Activated CD4-positive, alpha-beta T cell treated with anti-CD3 and anti-CD28 coated beads for 36 hours (primary cell): ENCODE measurements around the gene HLA-DQA1. TPM values are rescaled to one million over a fixed set of nuclear protein-coding genes. Genes with fewer than 3 reads are reported as not detected.
A peak's percentile ranks its signal among the peaks of the same experiment; 100 is the strongest.

ENCODE experiments used
- ATAC-seq: fragments of 200-7000 bp; cut with Tn5 transposase; one replicate; pipeline ENCODE4 v1.10.0; 2021; ENCODE audit warnings: mild to moderate bottlenecking, moderate library complexity
- CTCF ChIA-PET: fragments of 350-600 bp; sonication (Branson Sonifier 250); formaldehyde crosslinking; loops from one replicate; lab custom pipeline; 2021; ENCODE audit warnings: antibody characterized with exemption; lab: Charles Lee
- POLR2A ChIA-PET: fragments of 350-600 bp; sonication (Branson Sonifier 250); formaldehyde crosslinking; loops from one replicate; lab custom pipeline; 2021; ENCODE audit warnings: antibody characterized with exemption, inconsistent platforms; lab: Charles Lee
- DNase-seq: peaks from one replicate; pipeline ENCODE4 v3.0.0-alpha.2; 2020
- H3K27ac Mint-ChIP-seq: one replicate; pipeline ENCODE4 v1.8.0; 2021; ENCODE audit warnings: mixed read lengths
- H3K27me3 Mint-ChIP-seq: one replicate; pipeline ENCODE4 v1.8.0; 2021; ENCODE audit warnings: mixed read lengths
- H3K36me3 Mint-ChIP-seq: one replicate; pipeline ENCODE4 v1.8.0; 2021; ENCODE audit warnings: low read depth, mixed read lengths
- H3K4me1 Mint-ChIP-seq: one replicate; pipeline ENCODE4 v1.8.0; 2021; ENCODE audit warnings: mixed read lengths
- H3K4me3 Mint-ChIP-seq: one replicate; pipeline ENCODE4 v1.8.0; 2021; ENCODE audit warnings: mild to moderate bottlenecking, moderate library complexity, mixed read lengths
- H3K9me3 Mint-ChIP-seq: one replicate; pipeline ENCODE4 v1.8.0; 2021; ENCODE audit warnings: low read depth, mixed read lengths
- intact Hi-C, 2 experiments: fragments of 100-400 bp; cut with DNase I in 1 of 2; cut with micrococcal nuclease in 1 of 2; formaldehyde crosslinking; loops; one replicate each; pipeline versions ENCODE4 v1.14.2 to v1.15.1; 2022 to 2024; cut with DNase I, micrococcal nuclease
- total RNA-seq, 2 experiments: library from RNA; stranded (reverse); gene quantifications; one replicate each; pipeline ENCODE4 v1.2.3, GENCODE V29; 2021

Gene HLA-DQA1
- total RNA-seq, 2 experiments from 2014 or later = 0.32 to 0.61 TPM

DNA sequence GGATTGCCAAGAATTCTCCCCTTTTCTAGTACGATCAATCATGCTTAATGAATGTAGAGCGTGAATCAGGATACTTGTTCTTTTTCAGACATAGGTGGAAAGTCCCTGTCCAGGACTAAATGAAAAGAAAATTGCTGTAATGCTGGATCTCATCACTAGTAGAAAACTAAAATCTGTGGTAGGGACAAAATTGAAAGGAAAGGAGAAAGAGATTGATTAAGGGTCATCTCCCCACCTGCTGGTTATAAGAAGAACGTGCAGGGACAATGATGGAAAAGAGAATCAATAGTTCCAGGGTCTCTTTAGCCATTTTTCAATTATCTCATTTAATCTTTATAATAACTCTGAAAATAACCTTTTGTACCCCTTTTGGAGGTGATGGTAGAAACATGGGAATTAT lies 28.8 kb upstream of the HLA-DQA1 start:
- Mint-ChIP-seq H3K36me3 (no peaks in the 10 kb centered on the region), H3K27ac (no peak overlapping the region), H3K9me3 (no peaks in the 10 kb centered on the region), H3K27me3 (peaks cover 6% of the 10 kb centered on the region), H3K4me3 (no peak overlapping the region), H3K4me1 (peaks cover 28% of the 10 kb centered on the region)
- DNase-seq (no peak), ATAC-seq (no peak)
- ChIA-PET POLR2A (no interaction called here), CTCF (interaction anchor here (1.0 kb wide), 1 partner anchor 192 kb away, joined by 3 read pairs; no protein-coding TSS in a partner anchor)
- intact Hi-C loops = no loop called here

DNA sequence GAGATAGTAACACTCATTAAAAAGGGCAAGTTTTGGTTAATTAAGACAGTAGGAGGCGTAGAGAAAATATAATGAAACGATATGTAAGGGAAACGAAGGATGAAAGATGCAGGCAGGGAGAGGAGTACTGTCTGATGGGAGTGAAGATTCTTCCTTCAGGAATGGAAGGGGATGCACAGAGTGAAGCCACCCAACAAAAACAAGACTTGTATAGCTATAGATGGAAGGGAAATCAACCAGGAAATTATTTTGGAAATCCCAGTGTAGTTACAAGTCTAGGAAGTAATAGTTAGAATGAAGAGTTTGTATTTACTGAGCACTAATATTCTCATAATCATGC lies 27.8 kb upstream of the HLA-DQA1 start:
- DNase-seq = no peak
- ATAC-seq = no peak
- ChIA-PET POLR2A (no interaction called here), CTCF (interaction anchor here (1.0 kb wide), 1 partner anchor 193 kb away, joined by 3 read pairs; no protein-coding TSS in a partner anchor)
- no peaks in the 10 kb centered on the region for H3K36me3 Mint-ChIP-seq
- no peak overlapping the region for H3K27ac Mint-ChIP-seq
- H3K4me3 Mint-ChIP-seq = no peak overlapping the region
- H3K9me3 Mint-ChIP-seq = no peaks in the 10 kb centered on the region
- H3K27me3 Mint-ChIP-seq = peaks cover 6% of the 10 kb centered on the region
- H3K4me1 Mint-ChIP-seq = peaks cover 22% of the 10 kb centered on the region
- intact Hi-C loops = no loop called here

DNA sequence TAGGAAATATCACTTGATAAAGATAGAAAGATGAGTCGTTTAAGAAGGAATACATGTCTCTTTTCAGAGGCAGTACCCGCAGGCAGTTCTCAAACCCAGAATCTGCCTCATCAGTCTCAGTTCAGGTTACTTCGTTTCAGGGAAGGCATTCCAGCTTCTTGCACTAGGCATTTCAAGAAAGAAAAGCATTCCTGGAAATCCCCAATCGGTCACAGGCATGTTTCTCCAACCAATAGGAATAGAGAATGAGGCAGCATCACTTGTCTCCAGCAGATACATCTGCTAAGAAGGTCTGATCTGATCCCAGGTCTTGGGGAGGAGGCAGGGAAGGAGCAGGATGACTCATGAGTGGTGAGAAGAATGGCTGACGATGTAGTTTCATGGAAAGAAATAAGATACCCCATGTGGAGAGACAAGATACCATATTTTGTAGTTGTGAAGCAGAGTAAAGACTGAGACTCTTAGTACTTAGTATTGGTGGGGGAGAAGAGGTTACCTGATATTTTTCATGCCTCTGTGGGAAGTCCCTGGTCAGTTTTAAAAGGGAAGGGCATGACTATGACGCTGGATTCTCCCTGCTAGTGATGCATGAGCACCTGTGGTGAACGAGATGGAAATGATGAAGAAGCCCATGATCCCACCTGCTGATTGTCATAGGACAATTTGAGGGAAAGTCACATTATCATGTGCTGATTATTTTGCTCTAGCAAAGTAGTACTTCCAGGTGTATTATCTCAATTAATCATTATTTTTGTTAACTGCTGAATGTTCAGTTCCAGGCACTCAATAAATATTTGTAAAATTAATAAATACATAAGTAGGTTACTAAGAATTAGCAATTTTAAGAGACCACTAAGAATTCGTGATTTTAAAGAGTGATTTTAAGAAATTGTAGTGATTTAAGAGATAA lies 27.2 kb upstream of the HLA-DQA1 start:
- Mint-ChIP-seq H3K4me3 (no peak overlapping the region), H3K9me3 (no peaks in the 10 kb centered on the region), H3K27me3 (peaks cover 6% of the 10 kb centered on the region), H3K4me1 (peaks cover 16% of the 10 kb centered on the region), H3K27ac (no peak overlapping the region), H3K36me3 (no peaks in the 10 kb centered on the region)
- peak; percentile 60 for DNase-seq
- ChIA-PET CTCF (no interaction called here), POLR2A (no interaction called here)
- ATAC-seq = peak; percentile 98
- intact Hi-C loops = loop anchor here (1.0 kb wide), 3 partner anchors 12 to 148 kb away; no protein-coding TSS in a partner anchor

DNA sequence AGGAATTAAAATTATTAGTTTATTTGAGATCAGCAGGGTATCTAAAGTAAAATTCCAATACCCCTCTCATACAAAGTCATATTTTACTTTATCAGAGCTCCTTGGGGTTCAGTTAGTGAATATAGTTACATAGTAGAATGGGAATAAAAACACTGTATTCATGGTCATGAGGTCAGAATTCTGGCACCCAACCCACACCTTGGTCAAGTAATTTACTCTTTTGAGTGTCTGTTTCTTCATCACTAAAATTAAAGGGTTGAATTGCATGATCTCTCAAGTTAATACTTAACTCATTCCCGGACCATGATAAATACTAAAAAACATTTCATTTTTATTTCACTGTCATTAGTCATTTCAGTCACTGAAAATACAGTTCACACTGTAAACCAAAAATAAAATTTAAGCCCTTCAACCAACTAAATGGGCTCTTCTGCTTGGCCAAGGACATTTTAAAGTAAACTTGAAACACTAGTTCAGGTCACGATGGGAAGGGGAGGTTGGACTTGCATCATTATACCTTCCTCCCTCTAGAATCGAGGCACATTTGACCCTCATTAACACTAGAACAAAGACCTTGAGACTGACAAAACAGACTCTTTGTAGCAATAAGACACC lies 26.4 kb upstream of the HLA-DQA1 start:
- ChIA-PET POLR2A (no interaction called here), CTCF (no interaction called here)
- H3K4me3 Mint-ChIP-seq = no peak overlapping the region
- no peak overlapping the region for H3K27ac Mint-ChIP-seq
- peaks cover 4% of the 10 kb centered on the region for H3K27me3 Mint-ChIP-seq
- H3K9me3 Mint-ChIP-seq = no peaks in the 10 kb centered on the region
- no peaks in the 10 kb centered on the region for H3K36me3 Mint-ChIP-seq
- DNase-seq (no peak), ATAC-seq (no peak)
- peaks cover 22% of the 10 kb centered on the region for H3K4me1 Mint-ChIP-seq
- intact Hi-C loops = loop anchor here (1.0 kb wide), 3 partner anchors 12 to 148 kb away; no protein-coding TSS in a partner anchor

- H3K9me3 Mint-ChIP-seq = peaks cover 3% of the 10 kb centered on the region
- peaks cover 23% of the 10 kb centered on the region for H3K4me1 Mint-ChIP-seq
- no peaks in the 10 kb centered on the region for H3K36me3 Mint-ChIP-seq
- no peak overlapping the region for H3K27ac Mint-ChIP-seq
- no peak for ATAC-seq
- H3K4me3 Mint-ChIP-seq = no peak overlapping the region
- ChIA-PET CTCF (interaction anchor here (0.6 to 0.9 kb wide), 4 partner anchors 9 to 194 kb away, joined by 3 read pairs; no protein-coding TSS in a partner anchor), POLR2A (no interaction called here)
- H3K27me3 Mint-ChIP-seq = no peaks in the 10 kb centered on the region
- intact Hi-C loops = no loop called here
- DNase-seq = no peak
Observed at GRCh38 chr6:32613475-32613874, 23.7 kb upstream of the HLA-DQA1 start.

GRCh38 chr6:32614366-32615081 lies 22.7 kb upstream of the HLA-DQA1 start:
- ChIA-PET POLR2A (no interaction called here), CTCF (no interaction called here)
- H3K9me3 Mint-ChIP-seq = peaks cover 3% of the 10 kb centered on the region
- H3K27me3 Mint-ChIP-seq = no peaks in the 10 kb centered on the region
- H3K4me1 Mint-ChIP-seq = peaks cover 23% of the 10 kb centered on the region
- no peak overlapping the region for H3K4me3 Mint-ChIP-seq
- intact Hi-C loops = no loop called here
- DNase-seq = no peak
- H3K36me3 Mint-ChIP-seq = no peaks in the 10 kb centered on the region
- no peak for ATAC-seq
- no peak overlapping the region for H3K27ac Mint-ChIP-seq

DNA sequence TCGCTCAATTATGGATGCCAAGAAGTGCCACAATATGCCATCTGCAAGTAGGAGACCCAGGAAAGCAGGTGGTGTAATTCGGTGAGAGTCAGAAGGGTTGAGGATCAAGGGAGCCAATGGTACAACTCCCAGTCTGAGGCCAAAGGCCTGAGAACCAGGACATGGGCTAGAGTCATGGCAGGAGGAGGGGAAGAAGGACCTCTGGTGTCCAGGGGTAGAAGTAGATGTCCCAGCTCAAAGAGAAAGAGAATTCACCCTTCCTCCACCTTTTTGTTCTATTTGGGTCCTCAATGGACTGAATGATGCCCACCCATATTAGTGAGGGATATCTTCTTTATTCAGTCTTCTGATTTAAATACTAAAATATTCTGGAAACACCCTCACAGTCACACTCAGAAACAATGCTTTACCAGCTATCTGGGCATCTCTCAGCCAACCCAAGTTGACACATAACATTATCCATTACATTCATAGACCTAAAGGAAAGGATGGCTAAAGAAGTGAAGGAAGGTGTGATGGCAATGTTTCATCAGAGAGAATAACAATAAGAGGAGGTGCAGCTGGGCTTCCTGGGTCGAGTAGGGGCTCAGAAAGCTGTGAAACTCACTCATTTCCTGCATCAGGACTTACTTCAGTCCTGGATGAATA lies 21.2 kb upstream of the HLA-DQA1 start:
- peak; percentile 74 for ATAC-seq
- peak overlapping the region; percentile 38 for H3K27ac Mint-ChIP-seq
- intact Hi-C loops = no loop called here
- CTCF ChIA-PET = interaction anchor here (1.0 to 1.2 kb wide), 2 partner anchors 86 to 287 kb away, joined by 3 read pairs; no protein-coding TSS in a partner anchor
- H3K27me3 Mint-ChIP-seq = no peaks in the 10 kb centered on the region
- POLR2A ChIA-PET = no interaction called here
- peaks cover 3% of the 10 kb centered on the region for H3K9me3 Mint-ChIP-seq
- no peaks in the 10 kb centered on the region for H3K36me3 Mint-ChIP-seq
- no peak overlapping the region for H3K4me3 Mint-ChIP-seq
- DNase-seq = no peak
- H3K4me1 Mint-ChIP-seq = peaks cover 21% of the 10 kb centered on the region

DNA sequence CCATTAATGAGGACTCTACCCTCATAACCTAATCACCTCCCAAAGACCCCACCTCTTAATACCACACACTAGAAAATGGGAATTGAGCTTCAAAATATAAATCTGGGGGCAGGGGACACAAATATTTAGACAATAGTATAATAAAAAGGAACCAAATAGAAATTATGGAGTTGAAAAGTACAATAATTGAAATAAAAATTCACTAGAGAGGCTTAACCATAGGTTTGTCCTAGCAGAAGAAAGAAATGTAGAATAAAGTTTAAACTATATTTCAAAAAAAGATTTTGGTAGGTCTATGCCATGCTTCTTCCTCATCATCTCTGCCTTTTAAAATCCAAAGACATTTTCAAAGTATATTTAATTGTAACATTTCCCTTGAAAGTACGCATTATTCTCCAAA lies 19.5 kb upstream of the HLA-DQA1 start:
- CTCF ChIA-PET = no interaction called here
- no peaks in the 10 kb centered on the region for H3K36me3 Mint-ChIP-seq
- intact Hi-C loops = no loop called here
- H3K27me3 Mint-ChIP-seq = no peaks in the 10 kb centered on the region
- ATAC-seq (no peak), DNase-seq (no peak)
- peaks cover 3% of the 10 kb centered on the region for H3K9me3 Mint-ChIP-seq
- H3K27ac Mint-ChIP-seq = no peak overlapping the region
- POLR2A ChIA-PET = interaction anchor here (0.6 kb wide), 1 partner anchor 211 kb away, joined by 5 read pairs; no protein-coding TSS in a partner anchor
- no peak overlapping the region for H3K4me3 Mint-ChIP-seq
- peaks cover 34% of the 10 kb centered on the region for H3K4me1 Mint-ChIP-seq

GRCh38 chr6:32621372-32621771 lies 15.8 kb upstream of the HLA-DQA1 start:
- Mint-ChIP-seq H3K27ac (no peak overlapping the region), H3K9me3 (peaks cover 3% of the 10 kb centered on the region), H3K4me3 (no peak overlapping the region), H3K27me3 (no peaks in the 10 kb centered on the region), H3K4me1 (peaks cover 47% of the 10 kb centered on the region), H3K36me3 (no peaks in the 10 kb centered on the region)
- CTCF ChIA-PET = interaction anchor here (0.6 to 2.1 kb wide), 7 partner anchors 14 to 247 kb away, joined by 3 to 9 read pairs (median 6); no protein-coding TSS in a partner anchor
- no peak for DNase-seq
- POLR2A ChIA-PET = interaction anchor here (0.6 kb wide), 1 partner anchor 70 kb away, joined by 4 read pairs; no protein-coding TSS in a partner anchor
- ATAC-seq = no peak
- intact Hi-C loops = loop anchor here in 1 of 2 experiments (5.0 kb wide), 1 partner anchor 176 kb away; no protein-coding TSS in a partner anchor

GRCh38 chr6:32622545-32623401 lies 14.4 kb upstream of the HLA-DQA1 start:
- intact Hi-C loops = loop anchor here (1.0 to 5.0 kb wide), 7 partner anchors 12 to 175 kb away; partner anchors contain the start of gene HLA-DQB1 (in 2 of the 2)
- POLR2A ChIA-PET = interaction anchor here (0.6 kb wide), 1 partner anchor 183 kb away, joined by 3 read pairs; no protein-coding TSS in a partner anchor
- Mint-ChIP-seq H3K27ac (peak overlapping the region; percentile 88), H3K9me3 (peaks cover 3% of the 10 kb centered on the region), H3K4me1 (peaks cover 50% of the 10 kb centered on the region), H3K4me3 (peak overlapping the region; percentile 35), H3K27me3 (no peaks in the 10 kb centered on the region), H3K36me3 (no peaks in the 10 kb centered on the region)
- DNase-seq (peak; percentile 68), ATAC-seq (peak; percentile 88)
- CTCF ChIA-PET = interaction anchor here (0.6 to 2.1 kb wide), 16 partner anchors 10 to 246 kb away, joined by 3 to 14 read pairs (median 4); no protein-coding TSS in a partner anchor
